ENCODE measurements around the gene CORO6.

- TF ChIP-seq POLR2A (IDR thresholded peaks at IDR 0.05) (no peak), CTCF (IDR thresholded peaks at IDR 0.05) (no peak), POLR2AphosphoS5 (IDR thresholded peaks at IDR 0.05) (no peak)
Observed at GRCh38 chr17:29614349-29615047, 8.2 kb downstream of the CORO6 start.
